RWPE2 (cell line): Measurements from ENCODE around the gene CRY1.

Experiments
- ATAC-seq: fragments of 200-7000 bp; cut with Tn5 transposase; 3 replicates; pipeline ENCODE4 v1.9.1; 2021; ENCODE audit warnings: low read depth
- DNase-seq: peaks from one replicate; pipeline ENCODE4 v3.0.0-alpha.2; 2020; ENCODE audit warnings: low spot score
- H3K27ac ChIP-seq: fragments of 450-650 bp; 2 replicates; pipeline ENCODE4 v1.5.1; 2017; ENCODE audit warnings: mild to moderate bottlenecking; ENCODE audit not compliant: poor library complexity, severe bottlenecking
- H3K27me3 ChIP-seq: fragments of 250-450 bp; sonication (Bioruptor Pico); 2 replicates; pipeline ENCODE4 v1.5.1; 2021; ENCODE audit warnings: mild to moderate bottlenecking, moderate library complexity; ENCODE audit not compliant: insufficient read depth, poor library complexity, severe bottlenecking
- H3K36me3 ChIP-seq: fragments of 250-450 bp; sonication (Bioruptor Pico); 2 replicates; pipeline ENCODE4 v1.5.1; 2020; ENCODE audit warnings: low read depth, mild to moderate bottlenecking, moderate library complexity
- H3K4me1 ChIP-seq: fragments of 250-450 bp; sonication (Bioruptor Pico); 2 replicates; pipeline ENCODE4 v1.5.1; 2021; ENCODE audit warnings: mild to moderate bottlenecking, moderate library complexity; ENCODE audit not compliant: insufficient read depth, poor library complexity, severe bottlenecking
- H3K4me3 ChIP-seq: fragments of 250-450 bp; sonication (Bioruptor Pico); 2 replicates; pipeline ENCODE4 v1.5.1; 2021; ENCODE audit warnings: mild to moderate bottlenecking, moderate library complexity; ENCODE audit not compliant: severe bottlenecking
- H3K9me3 ChIP-seq: fragments of 250-450 bp; sonication (Bioruptor Pico); 2 replicates; pipeline ENCODE4 v1.5.1; 2021; ENCODE audit warnings: mild to moderate bottlenecking, moderate library complexity; ENCODE audit not compliant: severe bottlenecking
- TF ChIP-seq, protein P1 (sequence below): fragments of 450-650 bp; IDR thresholded peaks from one replicate; pipeline ENCODE4 v1.5.1; 2017; ENCODE audit warnings: mild to moderate bottlenecking, moderate library complexity; ENCODE audit not compliant: poor library complexity, severe bottlenecking

CRY1 gene

DNA sequence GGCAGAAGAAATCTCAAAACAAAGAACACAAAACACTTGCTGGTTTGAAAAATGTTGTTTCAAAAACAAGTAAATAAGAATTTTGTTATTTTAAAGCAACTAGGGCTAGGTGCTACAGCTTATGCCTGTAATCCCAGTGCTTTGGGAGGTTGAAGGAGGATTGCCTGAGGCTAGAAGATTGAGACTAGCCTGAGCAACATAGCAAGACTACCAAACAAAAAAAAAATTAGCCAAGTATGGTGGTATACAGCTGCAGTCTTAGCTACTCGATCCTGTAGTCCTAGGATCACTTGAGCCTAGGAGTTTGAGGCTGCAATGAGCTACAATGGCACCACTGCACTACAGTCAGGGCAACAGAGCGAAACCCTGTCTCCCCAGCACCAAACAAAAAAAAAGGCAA is 73.8 kb downstream of the CRY1 start:
- H3K4me1 ChIP-seq: no peaks in the 10 kb centered on the region
- H3K27ac ChIP-seq: no peak overlapping the region
- DNase-seq (no peak), ATAC-seq (no peak)
- H3K36me3 ChIP-seq: no peaks in the 10 kb centered on the region; the same call in 1 of the 2 replicates
- no peaks in the 10 kb centered on the region for H3K27me3 ChIP-seq
- TF ChIP-seq, protein P1, sequence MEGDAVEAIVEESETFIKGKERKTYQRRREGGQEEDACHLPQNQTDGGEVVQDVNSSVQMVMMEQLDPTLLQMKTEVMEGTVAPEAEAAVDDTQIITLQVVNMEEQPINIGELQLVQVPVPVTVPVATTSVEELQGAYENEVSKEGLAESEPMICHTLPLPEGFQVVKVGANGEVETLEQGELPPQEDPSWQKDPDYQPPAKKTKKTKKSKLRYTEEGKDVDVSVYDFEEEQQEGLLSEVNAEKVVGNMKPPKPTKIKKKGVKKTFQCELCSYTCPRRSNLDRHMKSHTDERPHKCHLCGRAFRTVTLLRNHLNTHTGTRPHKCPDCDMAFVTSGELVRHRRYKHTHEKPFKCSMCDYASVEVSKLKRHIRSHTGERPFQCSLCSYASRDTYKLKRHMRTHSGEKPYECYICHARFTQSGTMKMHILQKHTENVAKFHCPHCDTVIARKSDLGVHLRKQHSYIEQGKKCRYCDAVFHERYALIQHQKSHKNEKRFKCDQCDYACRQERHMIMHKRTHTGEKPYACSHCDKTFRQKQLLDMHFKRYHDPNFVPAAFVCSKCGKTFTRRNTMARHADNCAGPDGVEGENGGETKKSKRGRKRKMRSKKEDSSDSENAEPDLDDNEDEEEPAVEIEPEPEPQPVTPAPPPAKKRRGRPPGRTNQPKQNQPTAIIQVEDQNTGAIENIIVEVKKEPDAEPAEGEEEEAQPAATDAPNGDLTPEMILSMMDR: no peak
- H3K9me3 ChIP-seq: no peaks in the 10 kb centered on the region
- H3K4me3 ChIP-seq: no peak overlapping the region

- no peaks in the 10 kb centered on the region; the same call in 1 of the 2 replicates for H3K36me3 ChIP-seq
- DNase-seq (no peak), ATAC-seq (no peak)
- no peak overlapping the region for H3K4me3 ChIP-seq
- H3K27ac ChIP-seq: no peak overlapping the region
- peaks cover 4% of the 10 kb centered on the region for H3K4me1 ChIP-seq
- H3K9me3 ChIP-seq: no peaks in the 10 kb centered on the region
- no peaks in the 10 kb centered on the region for H3K27me3 ChIP-seq
- TF ChIP-seq, protein P1: no peak
Measured at GRCh38 chr12:107017042-107017441, 76.3 kb downstream of the CRY1 start.

DNA sequence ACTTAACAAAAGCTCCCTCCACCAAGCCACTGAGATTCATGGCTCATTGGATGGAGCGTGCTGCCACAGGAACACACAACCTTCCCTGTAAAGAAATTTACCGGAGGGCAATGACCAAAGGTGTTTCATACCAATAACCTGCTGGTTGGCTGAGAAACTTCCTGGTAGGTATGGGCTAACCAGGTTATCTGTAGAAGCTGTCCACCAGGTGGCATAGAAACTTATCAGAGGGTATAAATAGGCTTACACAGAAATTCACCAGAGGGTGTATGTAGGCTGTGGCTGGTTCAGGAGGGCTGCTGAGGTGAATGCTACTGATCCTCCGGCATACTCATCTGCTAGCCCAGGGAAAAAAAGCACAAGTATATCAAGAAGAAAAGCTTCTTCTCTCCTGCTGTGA is 79.3 kb downstream of the CRY1 start:
- no peak for DNase-seq
- Histone ChIP-seq H3K27me3 (no peaks in the 10 kb centered on the region), H3K36me3 (no peaks in the 10 kb centered on the region; the same call in 1 of the 2 replicates), H3K27ac (no peak overlapping the region), H3K9me3 (no peaks in the 10 kb centered on the region), H3K4me3 (no peak overlapping the region), H3K4me1 (peaks cover 4% of the 10 kb centered on the region)
- ATAC-seq: peak; percentile 100
- TF ChIP-seq, protein P1: peak; percentile 60

- TF ChIP-seq, protein P1: no peak
- Histone ChIP-seq H3K4me3 (no peak overlapping the region), H3K27me3 (no peaks in the 10 kb centered on the region), H3K27ac (no peak overlapping the region), H3K9me3 (no peaks in the 10 kb centered on the region), H3K4me1 (peaks cover 4% of the 10 kb centered on the region), H3K36me3 (no peaks in the 10 kb centered on the region)
- no peak for DNase-seq
- ATAC-seq: no peak
Measured at GRCh38 chr12:107012736-107013425, 80.5 kb downstream of the CRY1 start.

GRCh38 chr12:107011519-107011918 is 81.8 kb downstream of the CRY1 start:
- H3K4me1 ChIP-seq: peaks cover 4% of the 10 kb centered on the region
- H3K27me3 ChIP-seq: no peaks in the 10 kb centered on the region
- DNase-seq (no peak), ATAC-seq (no peak)
- no peak overlapping the region for H3K27ac ChIP-seq
- H3K4me3 ChIP-seq: no peak overlapping the region
- H3K9me3 ChIP-seq: no peaks in the 10 kb centered on the region
- no peaks in the 10 kb centered on the region for H3K36me3 ChIP-seq
- TF ChIP-seq, protein P1: no peak
